GM12873 (cell line): Measurements from ENCODE around the gene TMEM80.

Experiments
- CTCF ChIP-seq: IDR thresholded peaks from 2 replicates; pipeline ENCODE4 v1.5.1; 2012; ENCODE audit warnings: low read depth, mild to moderate bottlenecking, moderate library complexity, low read length, control low read depth; ENCODE audit not compliant: insufficient read depth; ENCODE audit errors: missing control alignments

Gene TMEM80

DNA sequence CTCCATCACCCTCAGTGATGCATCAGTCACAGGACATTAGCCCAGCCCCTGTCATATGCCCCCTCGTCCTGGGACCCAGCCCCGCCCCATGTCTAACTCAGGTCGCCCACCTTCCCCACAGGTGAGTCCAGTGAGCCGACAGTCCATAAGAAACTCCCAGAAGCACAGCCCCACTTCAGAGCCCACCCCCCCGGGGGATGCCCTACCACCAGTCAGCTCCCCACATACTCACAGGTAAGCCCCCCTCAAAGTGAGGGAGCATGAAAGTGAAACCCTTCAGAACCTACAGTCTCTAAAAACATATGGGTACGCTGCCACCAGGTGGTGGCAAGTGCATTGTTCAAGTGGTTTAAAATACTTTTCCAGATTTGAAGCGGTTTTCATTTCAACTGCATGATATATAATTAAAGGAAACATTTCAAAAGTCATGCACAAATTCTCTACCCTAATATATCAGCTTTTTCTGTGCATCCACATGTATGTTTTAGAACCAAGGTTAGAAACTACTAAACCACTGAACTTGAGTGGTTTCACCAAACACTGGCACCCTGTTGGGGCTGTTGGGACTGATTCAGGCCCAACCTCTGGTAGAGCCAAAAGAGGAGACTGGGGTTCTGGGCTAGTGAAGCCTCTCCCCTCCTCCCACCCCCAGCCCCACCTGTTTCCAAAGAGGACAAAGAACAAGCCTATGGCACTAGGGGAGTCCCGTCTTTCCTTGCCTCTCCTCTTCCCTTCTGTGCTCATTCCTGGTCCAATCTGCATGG, 27.7 kb downstream of the TMEM80 start:
- TF ChIP-seq CTCF = peak; percentile 69

- no peak for TF ChIP-seq CTCF
These were observed 28.6 kb downstream of the TMEM80 start for GRCh38 chr11:724049-724777.

- TF ChIP-seq CTCF = no peak
These were observed 29.3 kb downstream of the TMEM80 start for GRCh38 chr11:724778-725386.

DNA sequence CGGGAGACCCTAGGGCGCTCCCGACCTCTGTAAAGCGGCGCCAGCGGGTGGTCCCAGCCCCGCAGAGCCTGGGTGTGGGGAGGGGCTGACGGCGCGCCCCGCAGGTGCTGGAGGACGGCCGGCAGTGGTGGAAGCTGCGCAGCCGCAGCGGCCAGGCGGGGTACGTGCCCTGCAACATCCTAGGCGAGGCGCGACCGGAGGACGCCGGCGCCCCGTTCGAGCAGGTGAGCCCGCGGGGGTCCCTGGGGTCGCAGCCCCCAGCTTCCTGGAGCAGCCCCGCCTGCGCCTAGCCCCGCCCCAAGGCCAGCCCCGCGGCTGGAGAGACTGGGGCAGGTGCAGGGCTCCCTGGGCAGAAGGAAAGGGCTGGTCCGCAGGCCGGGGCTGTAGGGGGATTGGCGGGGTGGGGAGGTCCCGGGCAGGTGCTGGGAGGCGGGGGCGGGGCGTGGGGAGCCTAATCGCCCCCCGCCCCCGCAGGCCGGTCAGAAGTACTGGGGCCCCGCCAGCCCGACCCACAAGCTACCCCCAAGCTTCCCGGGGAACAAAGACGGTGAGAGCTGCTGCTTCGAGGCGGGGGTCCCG, 30.1 kb downstream of the TMEM80 start:
- TF ChIP-seq CTCF = no peak

DNA sequence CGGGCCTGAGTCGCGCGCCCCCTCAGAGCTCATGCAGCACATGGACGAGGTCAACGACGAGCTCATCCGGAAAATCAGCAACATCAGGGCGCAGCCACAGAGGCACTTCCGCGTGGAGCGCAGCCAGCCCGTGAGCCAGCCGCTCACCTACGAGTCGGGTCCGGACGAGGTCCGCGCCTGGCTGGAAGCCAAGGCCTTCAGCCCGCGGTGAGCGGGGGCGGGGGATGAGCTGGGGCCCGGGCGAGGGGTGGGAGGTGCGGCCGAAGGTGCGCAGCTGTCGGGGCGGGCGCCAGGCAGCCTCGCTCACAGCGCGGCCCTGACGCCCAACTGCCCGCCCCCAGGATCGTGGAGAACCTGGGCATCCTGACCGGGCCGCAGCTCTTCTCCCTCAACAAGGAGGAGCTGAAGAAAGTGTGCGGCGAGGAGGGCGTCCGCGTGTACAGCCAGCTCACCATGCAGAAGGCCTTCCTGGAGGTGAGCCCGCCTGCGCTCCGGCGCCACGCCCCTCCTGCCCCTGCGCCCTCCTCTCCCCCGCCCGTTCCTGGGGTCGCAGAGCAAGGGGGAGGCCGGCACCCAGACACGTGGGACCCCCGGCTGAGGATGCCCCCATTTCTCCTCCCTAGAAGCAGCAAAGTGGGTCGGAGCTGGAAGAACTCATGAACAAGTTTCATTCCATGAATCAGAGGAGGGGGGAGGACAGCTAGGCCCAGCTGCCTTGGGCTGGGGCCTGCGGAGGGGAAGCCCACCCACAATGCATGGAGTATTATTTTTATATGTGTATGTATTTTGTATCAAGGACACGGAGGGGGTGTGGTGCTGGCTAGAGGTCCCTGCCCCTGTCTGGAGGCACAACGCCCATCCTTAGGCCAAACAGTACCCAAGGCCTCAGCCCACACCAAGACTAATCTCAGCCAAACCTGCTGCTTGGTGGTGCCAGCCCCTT, 30.9 kb downstream of the TMEM80 start:
- no peak for TF ChIP-seq CTCF

DNA sequence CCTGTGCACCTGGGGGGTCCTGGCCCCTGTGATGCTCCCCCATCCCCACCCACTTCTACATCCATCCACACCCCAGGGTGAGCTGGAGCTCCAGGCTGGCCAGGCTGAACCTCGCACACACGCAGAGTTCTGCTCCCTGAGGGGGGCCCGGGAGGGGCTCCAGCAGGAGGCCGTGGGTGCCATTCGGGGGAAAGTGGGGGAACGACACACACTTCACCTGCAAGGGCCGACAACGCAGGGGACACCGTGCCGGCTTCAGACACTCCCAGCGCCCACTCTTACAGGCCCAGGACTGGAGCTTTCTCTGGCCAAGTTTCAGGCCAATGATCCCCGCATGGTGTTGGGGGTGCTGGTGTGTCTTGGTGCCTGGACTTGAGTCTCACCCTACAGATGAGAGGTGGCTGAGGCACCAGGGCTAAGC, 31.7 kb downstream of the TMEM80 start:
- TF ChIP-seq CTCF = no peak
